Measurements from ENCODE around the gene STRBP. TPM values are rescaled to one million over a fixed set of nuclear protein-coding genes. Genes with fewer than 3 reads are reported as not detected.

Gene STRBP
- total and polyA plus RNA-seq, 2 donors from 2014 or later, result 21.6 to 30.7 TPM

DNA sequence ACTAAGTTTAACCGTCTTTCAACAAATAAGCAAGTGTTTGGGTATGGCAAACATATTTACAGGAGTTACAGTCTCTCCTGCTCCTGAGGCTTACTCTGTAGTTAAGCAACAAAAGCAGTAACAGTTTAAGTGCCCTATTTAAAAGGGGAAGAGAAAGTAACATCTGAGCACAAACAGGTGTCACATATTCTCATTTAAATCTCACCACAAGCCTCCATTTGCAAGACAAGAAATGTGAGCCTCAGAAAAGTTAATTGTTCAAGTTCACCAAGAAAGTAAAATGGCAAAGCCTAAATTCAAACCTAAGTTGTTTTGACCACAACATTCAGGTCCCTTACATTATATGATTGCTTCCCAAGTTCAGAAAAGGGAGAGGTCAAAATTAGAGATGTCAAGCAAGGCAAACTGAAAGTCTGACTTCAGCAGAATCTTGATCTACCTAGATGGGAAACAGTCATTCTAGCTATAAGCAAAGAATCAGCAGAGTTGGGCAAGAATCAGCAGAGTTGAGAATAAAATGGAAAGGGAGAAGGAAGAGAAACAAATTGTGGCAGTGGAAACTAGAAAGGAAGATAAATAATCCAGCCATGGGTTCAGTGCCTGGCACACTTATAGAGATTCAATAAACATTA is 93.4 kb downstream of the STRBP start:
- intact Hi-C loops (cut with DNase I), result no loop called here
- DNase-seq, result no peak
- H3K27ac ChIP-seq (ENCODE audit: low read depth in 2 of 2, low read length in 2 of 2), result no peak overlapping the region
- H3K4me3 ChIP-seq (ENCODE audit: low read length in 3 of 3), result no peak overlapping the region
- TF ChIP-seq, protein P1, sequence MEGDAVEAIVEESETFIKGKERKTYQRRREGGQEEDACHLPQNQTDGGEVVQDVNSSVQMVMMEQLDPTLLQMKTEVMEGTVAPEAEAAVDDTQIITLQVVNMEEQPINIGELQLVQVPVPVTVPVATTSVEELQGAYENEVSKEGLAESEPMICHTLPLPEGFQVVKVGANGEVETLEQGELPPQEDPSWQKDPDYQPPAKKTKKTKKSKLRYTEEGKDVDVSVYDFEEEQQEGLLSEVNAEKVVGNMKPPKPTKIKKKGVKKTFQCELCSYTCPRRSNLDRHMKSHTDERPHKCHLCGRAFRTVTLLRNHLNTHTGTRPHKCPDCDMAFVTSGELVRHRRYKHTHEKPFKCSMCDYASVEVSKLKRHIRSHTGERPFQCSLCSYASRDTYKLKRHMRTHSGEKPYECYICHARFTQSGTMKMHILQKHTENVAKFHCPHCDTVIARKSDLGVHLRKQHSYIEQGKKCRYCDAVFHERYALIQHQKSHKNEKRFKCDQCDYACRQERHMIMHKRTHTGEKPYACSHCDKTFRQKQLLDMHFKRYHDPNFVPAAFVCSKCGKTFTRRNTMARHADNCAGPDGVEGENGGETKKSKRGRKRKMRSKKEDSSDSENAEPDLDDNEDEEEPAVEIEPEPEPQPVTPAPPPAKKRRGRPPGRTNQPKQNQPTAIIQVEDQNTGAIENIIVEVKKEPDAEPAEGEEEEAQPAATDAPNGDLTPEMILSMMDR (IDR thresholded peaks at IDR 0.05; ENCODE audit: borderline replicate concordance, extremely low read depth, insufficient read depth), result no peak
- no peak for FAIRE-seq
- no peaks in the 10 kb centered on the region for H3K36me3 ChIP-seq (ENCODE audit: control insufficient read depth in 2 of 3, insufficient read depth in 3 of 3, low read length in 3 of 3)
- no peak overlapping the region for H3K9ac ChIP-seq (ENCODE audit: low read length in 3 of 3)
- H3K9me3 ChIP-seq (ENCODE audit: control insufficient read depth in 2 of 3, insufficient read depth in 1 of 3, low read length in 3 of 3), result no peaks in the 10 kb centered on the region
- peaks cover 0 to 2% (median 0%) of the 10 kb centered on the region in 3 donors for H3K4me1 ChIP-seq (ENCODE audit: control insufficient read depth in 2 of 3, insufficient read depth in 2 of 3, low read depth in 1 of 3, low read length in 3 of 3)
- H3K27me3 ChIP-seq (ENCODE audit: control insufficient read depth, insufficient read depth, low read length), result no peaks in the 10 kb centered on the region

DNA sequence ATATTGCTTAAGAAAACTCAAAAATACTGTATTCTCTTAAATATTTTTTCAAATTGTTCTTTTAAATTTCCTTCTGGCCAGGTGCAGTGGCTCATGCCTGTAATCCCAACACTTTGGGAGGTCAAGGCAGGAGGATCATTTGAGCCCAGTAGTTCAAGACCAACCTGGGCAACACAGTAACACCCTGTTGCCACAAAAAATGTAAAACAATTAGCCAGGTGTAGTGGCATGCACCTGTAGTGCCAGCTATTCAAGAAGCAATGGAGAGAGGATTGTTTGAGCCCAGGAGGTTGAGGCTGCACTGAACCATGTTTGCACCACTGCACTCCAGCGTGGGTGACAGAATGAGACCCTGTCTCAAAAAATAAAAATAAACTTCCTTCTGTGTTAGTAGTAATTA is 94.3 kb downstream of the STRBP start:
- no peak for FAIRE-seq
- intact Hi-C loops (cut with DNase I), result no loop called here
- no peak for DNase-seq
- TF ChIP-seq, protein P1 (IDR thresholded peaks at IDR 0.05; ENCODE audit: borderline replicate concordance, extremely low read depth, insufficient read depth), result no peak
- Histone ChIP-seq H3K4me1 (ENCODE audit: control insufficient read depth in 2 of 3, insufficient read depth in 2 of 3, low read depth in 1 of 3, low read length in 3 of 3) (peaks cover 0 to 2% (median 0%) of the 10 kb centered on the region in 3 donors), H3K9me3 (ENCODE audit: control insufficient read depth in 2 of 3, insufficient read depth in 1 of 3, low read length in 3 of 3) (no peaks in the 10 kb centered on the region), H3K4me3 (ENCODE audit: low read length in 3 of 3) (no peak overlapping the region), H3K9ac (ENCODE audit: low read length in 3 of 3) (no peak overlapping the region), H3K27me3 (ENCODE audit: control insufficient read depth, insufficient read depth, low read length) (no peaks in the 10 kb centered on the region), H3K36me3 (ENCODE audit: control insufficient read depth in 2 of 3, insufficient read depth in 3 of 3, low read length in 3 of 3) (no peaks in the 10 kb centered on the region), H3K27ac (ENCODE audit: low read depth in 2 of 2, low read length in 2 of 2) (no peak overlapping the region)

DNA sequence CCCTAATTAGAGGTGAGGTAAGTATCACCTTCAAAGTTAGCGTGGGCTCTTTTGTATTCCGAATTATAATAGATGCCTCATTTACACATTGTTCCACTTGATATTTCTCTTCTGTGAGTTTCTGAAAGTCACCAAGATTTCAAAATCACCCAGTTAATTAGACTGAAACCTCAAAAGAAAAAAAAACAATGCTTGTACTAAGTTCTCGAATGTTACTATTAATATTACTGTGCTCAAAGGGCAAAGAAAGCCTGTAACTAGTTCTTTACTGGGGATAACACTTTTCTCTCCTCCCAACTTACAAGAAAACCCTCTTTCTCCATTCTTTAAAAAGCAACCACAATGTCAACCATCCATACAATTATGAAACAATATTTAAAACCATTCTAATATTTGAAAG is 98.5 kb downstream of the STRBP start:
- no peaks in the 10 kb centered on the region for H3K27me3 ChIP-seq (ENCODE audit: control insufficient read depth, insufficient read depth, low read length)
- H3K27ac ChIP-seq (ENCODE audit: low read depth in 2 of 2, low read length in 2 of 2), result no peak overlapping the region
- no peak overlapping the region for H3K9ac ChIP-seq (ENCODE audit: low read length in 3 of 3)
- H3K4me1 ChIP-seq (ENCODE audit: control insufficient read depth in 2 of 3, insufficient read depth in 2 of 3, low read depth in 1 of 3, low read length in 3 of 3), result no peaks in the 10 kb centered on the region
- intact Hi-C loops (cut with DNase I), result no loop called here
- TF ChIP-seq, protein P1 (IDR thresholded peaks at IDR 0.05; ENCODE audit: borderline replicate concordance, extremely low read depth, insufficient read depth), result no peak
- no peak overlapping the region for H3K4me3 ChIP-seq (ENCODE audit: low read length in 3 of 3)
- FAIRE-seq (no peak), DNase-seq (no peak)
- H3K9me3 ChIP-seq (ENCODE audit: control insufficient read depth in 2 of 3, insufficient read depth in 1 of 3, low read length in 3 of 3), result no peaks in the 10 kb centered on the region
- no peaks in the 10 kb centered on the region for H3K36me3 ChIP-seq (ENCODE audit: control insufficient read depth in 2 of 3, insufficient read depth in 3 of 3, low read length in 3 of 3)

DNA sequence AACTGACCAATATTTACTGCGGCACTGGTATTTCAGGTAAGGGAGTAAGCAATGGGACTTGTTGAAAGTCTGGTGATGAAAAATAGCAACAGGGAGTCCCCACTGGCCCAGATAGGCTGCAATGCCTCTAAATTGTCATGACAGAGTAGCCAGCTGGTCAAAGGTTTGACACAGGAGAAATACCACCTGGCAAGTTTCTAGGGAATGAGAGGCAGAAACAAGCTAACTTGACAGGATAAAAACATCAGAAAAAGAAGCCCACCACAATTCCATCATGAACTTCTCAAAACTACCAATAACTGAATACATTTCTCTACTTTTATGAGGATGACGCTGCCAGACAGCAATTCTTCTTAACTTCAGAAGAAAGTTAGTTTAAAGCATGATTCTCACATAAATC is 99.8 kb downstream of the STRBP start:
- DNase-seq (peak in 4 of 5 donors; percentile 40 to 90 (median 79)), FAIRE-seq (no peak)
- TF ChIP-seq, protein P1 (IDR thresholded peaks at IDR 0.05; ENCODE audit: borderline replicate concordance, extremely low read depth, insufficient read depth), result no peak
- intact Hi-C loops (cut with DNase I), result no loop called here
- Histone ChIP-seq H3K9ac (ENCODE audit: low read length in 3 of 3) (no peak overlapping the region), H3K4me1 (ENCODE audit: control insufficient read depth in 2 of 3, insufficient read depth in 2 of 3, low read depth in 1 of 3, low read length in 3 of 3) (no peaks in the 10 kb centered on the region), H3K36me3 (ENCODE audit: control insufficient read depth in 2 of 3, insufficient read depth in 3 of 3, low read length in 3 of 3) (no peaks in the 10 kb centered on the region), H3K27me3 (ENCODE audit: control insufficient read depth, insufficient read depth, low read length) (no peaks in the 10 kb centered on the region), H3K9me3 (ENCODE audit: control insufficient read depth in 2 of 3, insufficient read depth in 1 of 3, low read length in 3 of 3) (no peaks in the 10 kb centered on the region), H3K27ac (ENCODE audit: low read depth in 2 of 2, low read length in 2 of 2) (no peak overlapping the region), H3K4me3 (ENCODE audit: low read length in 3 of 3) (no peak overlapping the region)

Measured in kidney (tissue), 14 donors.